Sigmoid colon (tissue), 3 donors: Measurements from ENCODE around the gene NFATC1.

Experiments
- CTCF ChIP-seq, 4 experiments: fragments of 450-650 bp in 3 of 4; fragments of 200-600 bp in 1 of 4; IDR thresholded peaks; one replicate each; pipeline ENCODE4 v1.5.1; 2016 to 2019; ENCODE audit warnings: antibody characterized with exemption in 4 of 4, mild to moderate bottlenecking in 3 of 4, moderate library complexity in 2 of 4
- POLR2A ChIP-seq, 2 donors: fragments of 450-650 bp; IDR thresholded peaks; one replicate each; pipeline ENCODE4 v1.6.1; 2016; ENCODE audit warnings: antibody characterized with exemption in 2 of 2, mild to moderate bottlenecking in 2 of 2, moderate library complexity in 2 of 2

GRCh38 chr18:79406708-79407107 lies 11.0 kb downstream of the NFATC1 start:
- no peak for TF ChIP-seq CTCF (IDR thresholded peaks at IDR 0.05)
- TF ChIP-seq POLR2A (IDR thresholded peaks at IDR 0.05), result no peak
